ENCODE measurements around the gene RANBP3.
A peak's percentile ranks its signal among the peaks of the same experiment; 100 is the strongest.
"Not testable (repeated sequence)": the region's sequence is repeated elsewhere in the genome, so short reads cannot be mapped to it uniquely, and the experiment has no call there.

The RANBP3 gene, protein sequence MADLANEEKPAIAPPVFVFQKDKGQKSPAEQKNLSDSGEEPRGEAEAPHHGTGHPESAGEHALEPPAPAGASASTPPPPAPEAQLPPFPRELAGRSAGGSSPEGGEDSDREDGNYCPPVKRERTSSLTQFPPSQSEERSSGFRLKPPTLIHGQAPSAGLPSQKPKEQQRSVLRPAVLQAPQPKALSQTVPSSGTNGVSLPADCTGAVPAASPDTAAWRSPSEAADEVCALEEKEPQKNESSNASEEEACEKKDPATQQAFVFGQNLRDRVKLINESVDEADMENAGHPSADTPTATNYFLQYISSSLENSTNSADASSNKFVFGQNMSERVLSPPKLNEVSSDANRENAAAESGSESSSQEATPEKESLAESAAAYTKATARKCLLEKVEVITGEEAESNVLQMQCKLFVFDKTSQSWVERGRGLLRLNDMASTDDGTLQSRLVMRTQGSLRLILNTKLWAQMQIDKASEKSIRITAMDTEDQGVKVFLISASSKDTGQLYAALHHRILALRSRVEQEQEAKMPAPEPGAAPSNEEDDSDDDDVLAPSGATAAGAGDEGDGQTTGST

GRCh38 chr19:5977785-5978605 lies at the start of gene RANBP3:
Gene RANBP3 (minus strand): TSS chr19:5978140. CDS start chr19:5978082, 58 bp downstream.
- peak; percentile 100 for DNase-seq (ENCODE audit: low spot score)

- no peak for DNase-seq (ENCODE audit: low spot score)
These were observed 48.7 kb upstream of the RANBP3 start for GRCh38 chr19:6026390-6027227.

DNA sequence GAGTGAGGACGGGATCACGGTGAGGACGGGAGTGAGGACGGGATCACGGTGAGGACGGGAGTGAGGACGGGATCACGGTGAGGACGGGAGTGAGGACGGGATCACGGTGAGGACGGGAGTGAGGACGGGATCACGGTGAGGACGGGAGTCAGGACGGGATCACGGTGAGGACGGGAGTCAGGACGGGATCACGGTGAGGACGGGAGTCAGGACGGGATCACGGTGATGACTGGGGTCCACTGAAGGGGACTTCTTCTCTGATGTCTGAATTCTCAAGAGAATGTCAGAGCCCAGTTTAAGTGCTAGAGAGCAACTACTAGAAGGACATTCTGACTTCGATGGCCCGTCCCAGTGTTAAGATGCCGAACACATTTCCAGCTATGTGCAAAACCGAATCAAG lies 46.8 kb upstream of the RANBP3 start:
- not testable (repeated sequence) for DNase-seq (ENCODE audit: low spot score)

DNA sequence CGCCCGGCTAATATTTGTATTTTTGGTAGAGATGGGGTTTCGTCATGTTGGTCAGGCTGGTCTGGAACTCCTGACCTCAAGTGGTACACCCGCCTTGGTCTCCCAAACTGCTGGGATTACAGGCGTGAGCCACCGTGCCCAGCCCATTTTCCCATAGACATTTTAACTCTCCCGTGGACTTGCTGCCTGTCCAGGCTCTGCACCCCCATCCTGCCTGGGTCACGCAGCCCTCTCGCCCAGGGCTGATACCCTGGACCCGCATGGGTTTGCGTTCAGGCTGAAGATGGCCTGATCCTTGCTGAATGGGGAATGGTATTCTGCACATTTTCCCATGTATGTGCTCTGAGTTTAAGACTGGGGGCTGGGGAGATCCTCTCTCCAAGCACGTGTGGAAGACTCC lies 46.0 kb upstream of the RANBP3 start:
- DNase-seq (ENCODE audit: low spot score), result no peak

DNA sequence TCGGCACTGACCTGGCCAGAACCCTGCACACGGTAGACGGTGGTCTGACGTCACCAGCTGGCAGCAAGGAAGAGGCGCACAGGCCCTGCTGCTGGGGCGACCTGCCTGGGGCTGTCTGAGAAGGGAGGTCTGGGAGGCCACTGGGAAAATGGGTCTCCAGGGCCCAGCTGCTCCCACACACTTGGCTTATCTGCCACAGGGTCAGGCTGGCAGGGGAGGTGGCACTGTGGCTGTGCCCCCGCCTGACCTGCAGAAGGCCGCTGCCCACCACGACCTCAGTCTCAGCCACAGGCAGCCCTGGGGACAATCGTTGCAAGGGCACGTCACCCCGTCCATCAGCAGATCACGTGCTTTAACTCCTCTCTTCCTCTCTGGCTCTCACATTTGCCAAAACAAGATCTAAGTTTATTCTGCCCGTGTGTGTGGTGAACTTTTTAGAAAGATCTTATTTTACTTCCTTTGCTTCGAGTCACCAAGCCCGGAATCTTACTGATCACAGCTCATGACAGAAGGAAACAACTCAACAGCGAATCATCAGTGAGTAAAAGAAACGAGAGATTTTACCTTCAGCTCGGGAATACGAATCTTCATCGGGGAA lies 45.2 kb upstream of the RANBP3 start:
- DNase-seq (ENCODE audit: low spot score), result no peak

- DNase-seq (ENCODE audit: low spot score), result no peak
These were observed 44.7 kb upstream of the RANBP3 start for GRCh38 chr19:6022570-6023064.

DNA sequence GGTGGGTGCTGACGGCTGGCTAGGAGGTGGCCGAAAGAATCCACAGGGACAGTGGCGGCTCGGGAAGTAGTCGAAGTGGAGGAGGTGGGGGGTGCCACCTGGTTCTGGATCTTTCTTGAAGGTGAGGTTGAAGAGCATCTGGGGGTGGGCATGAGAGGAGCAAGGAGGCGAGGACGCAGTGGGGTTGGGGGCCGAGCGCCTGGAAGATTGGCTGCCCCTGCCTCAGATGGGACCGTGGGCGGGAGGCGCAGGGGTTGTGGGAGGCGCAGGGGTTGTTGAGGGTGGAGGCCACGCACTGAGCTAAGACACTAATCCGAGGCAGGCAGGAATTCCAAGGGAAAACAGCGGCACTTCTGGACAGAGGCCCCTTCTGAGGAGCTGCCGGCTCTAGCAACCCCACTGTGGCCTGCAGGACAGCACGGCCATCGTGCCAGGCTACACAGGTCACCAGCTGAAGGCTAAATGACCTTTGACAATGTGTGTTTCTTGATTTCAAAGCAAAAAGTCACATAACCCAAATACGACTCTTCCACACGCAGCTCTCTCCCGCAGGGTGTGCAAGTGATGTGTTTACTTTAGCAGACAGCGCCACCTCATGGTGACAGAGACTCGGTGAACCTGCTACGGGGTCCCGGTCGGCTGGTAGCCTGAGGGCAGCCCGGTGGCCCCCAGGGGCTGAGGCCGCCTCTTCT lies 44.1 kb upstream of the RANBP3 start:
- DNase-seq (ENCODE audit: low spot score), result peak; percentile 17

- DNase-seq (ENCODE audit: low spot score), result no peak
These were observed 43.2 kb upstream of the RANBP3 start for GRCh38 chr19:6020972-6021805.

DNA sequence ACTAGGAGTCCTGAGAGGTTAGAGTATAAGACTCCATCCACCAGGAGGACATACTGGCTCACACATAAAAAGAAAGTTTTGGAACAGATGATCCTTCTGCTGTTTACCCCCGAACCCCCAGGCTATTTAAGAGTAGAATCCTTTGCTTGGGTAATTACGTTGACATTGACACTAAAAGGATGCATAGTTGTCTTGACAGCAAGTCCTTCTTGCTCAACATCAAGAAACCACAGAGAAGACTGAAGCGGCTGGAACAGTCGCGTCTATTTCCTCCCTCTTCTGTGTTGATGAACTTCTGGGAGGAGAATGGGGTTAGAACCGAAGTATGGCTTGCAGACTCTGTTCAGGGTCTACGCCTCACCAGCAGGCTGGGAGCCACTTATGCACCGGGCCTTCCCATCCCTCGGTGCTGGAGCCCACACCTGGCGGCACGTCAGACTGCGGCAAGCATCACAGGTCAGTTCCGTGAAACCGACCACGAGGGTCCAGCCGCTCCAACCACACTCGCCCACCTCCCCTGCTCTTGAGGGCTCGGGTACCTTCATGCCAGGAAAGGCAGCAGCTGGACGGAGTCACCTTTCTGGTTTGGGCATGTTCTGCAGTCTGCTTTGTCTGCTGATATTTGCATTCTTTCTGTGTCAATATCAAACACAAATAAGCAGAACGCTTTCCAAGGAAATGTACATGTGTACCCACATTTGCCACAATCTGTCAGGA lies 42.4 kb upstream of the RANBP3 start:
- no peak for DNase-seq (ENCODE audit: low spot score)

GRCh38 chr19:6018786-6019185 lies 40.8 kb upstream of the RANBP3 start:
- no peak for DNase-seq (ENCODE audit: low spot score)

DNA sequence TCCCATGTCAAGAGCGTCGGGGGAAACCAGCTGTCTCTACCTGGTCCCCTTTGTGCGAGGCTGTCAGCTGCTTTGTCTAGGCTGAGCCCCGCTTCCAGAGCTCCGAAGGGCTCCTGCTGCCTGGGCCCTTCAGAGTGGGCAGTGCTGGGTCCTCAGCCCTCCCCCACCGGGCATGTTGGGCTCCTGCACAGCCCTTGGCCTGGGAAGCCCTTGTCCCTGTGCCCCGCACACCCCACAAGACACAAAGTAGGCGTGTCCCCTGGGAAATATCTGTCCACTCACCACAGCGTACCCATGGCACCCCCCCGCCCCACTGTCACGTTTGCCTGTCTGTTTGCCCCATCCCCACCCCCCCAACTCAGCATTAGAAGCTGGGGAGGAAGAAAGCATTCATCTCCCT lies 39.6 kb upstream of the RANBP3 start:
- no peak for DNase-seq (ENCODE audit: low spot score)

GRCh38 chr19:6015841-6016545 lies 38.1 kb upstream of the RANBP3 start:
- DNase-seq (ENCODE audit: low spot score), result no peak

DNA sequence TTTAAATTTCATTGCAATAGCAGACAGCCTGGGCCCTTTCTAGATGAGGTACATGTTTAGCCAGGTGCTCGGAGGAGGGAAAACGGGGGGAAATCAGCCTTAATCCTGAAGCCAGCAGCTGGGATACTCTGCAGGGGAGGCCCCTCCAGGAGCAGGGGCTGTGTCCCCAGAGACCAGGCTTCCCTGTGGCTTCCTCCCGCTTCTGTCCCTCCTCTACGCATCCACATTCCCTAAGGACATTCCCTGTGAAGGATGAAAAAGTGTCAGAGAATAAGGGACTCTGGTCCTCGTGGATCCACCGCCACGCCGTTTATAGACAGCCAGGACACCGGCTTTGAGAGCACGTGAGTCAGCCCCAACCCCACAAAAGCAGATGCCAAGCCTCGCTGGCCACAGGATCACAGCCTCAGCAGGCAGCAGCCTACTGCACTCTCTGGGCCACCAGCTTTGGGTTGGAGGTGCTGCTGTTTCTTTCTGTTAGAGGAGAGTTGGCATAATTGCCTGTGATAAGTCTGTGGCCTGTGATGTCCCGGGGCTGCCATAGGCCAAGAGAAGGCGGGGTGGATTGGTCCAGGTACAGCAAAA lies 36.7 kb upstream of the RANBP3 start:
- no peak for DNase-seq (ENCODE audit: low spot score)

GRCh38 chr19:6012426-6013170 lies 34.7 kb upstream of the RANBP3 start:
- DNase-seq (ENCODE audit: low spot score), result no peak

GRCh38 chr19:6011794-6012193 lies 33.9 kb upstream of the RANBP3 start:
- no peak for DNase-seq (ENCODE audit: low spot score)

DNA sequence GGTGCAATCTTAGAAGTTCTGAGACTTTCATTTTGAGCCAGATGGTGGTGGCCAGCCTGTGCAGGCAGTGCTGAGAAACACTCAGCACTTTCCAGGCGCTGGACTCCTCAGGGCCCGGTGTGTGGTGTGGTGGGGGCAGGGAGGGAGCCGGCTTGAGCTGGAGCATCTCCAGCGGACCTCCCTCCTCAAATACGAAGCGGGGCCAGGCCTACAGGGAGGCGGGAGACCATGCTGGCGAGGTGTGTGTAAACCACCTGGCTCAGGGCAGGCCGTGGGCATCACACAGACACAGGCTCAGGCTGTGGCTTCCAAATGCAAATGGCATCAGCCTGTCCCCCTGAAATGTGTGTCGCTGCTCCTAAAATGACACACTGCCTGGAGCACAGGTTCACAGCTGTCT lies 33.3 kb upstream of the RANBP3 start:
- no peak for DNase-seq (ENCODE audit: low spot score)

GRCh38 chr19:6010107-6010506 lies 32.2 kb upstream of the RANBP3 start:
- no peak for DNase-seq (ENCODE audit: low spot score)
